Activated CD4-positive, alpha-beta T cell treated with anti-CD3 and anti-CD28 coated beads, Interleukin-10, Interleukin-2, amounts not matched to agents 100 ng/mL and 50 ng/mL, durations not matched to agents 16 hours and 8 hours (primary cell): ENCODE results near the gene HSCB.
"Not testable (repeated sequence)": the region's sequence is repeated elsewhere in the genome, so short reads cannot be mapped to it uniquely, and the experiment has no call there.

ENCODE experiments used
- DNase-seq: peaks from one replicate; pipeline ENCODE4 v3.0.0-alpha.2; 2020

HSCB gene

GRCh38 chr22:28741785-28742561, at the start of gene HSCB, which contains the start of gene CHEK2:
Gene HSCB, plus strand, starts transcription at chr22:28742039. Its CDS starts 57 bp downstream, at chr22:28742096.
Gene CHEK2, minus strand, starts transcription at chr22:28741820. Its CDS starts 7,099 bp downstream, at chr22:28734721.
- DNase-seq: peak; percentile 100

- DNase-seq: not testable (repeated sequence)
Observed at GRCh38 chr22:28693041-28693760, 48.6 kb upstream of the HSCB start.

- no peak for DNase-seq
Observed at GRCh38 chr22:28702891-28703290, 38.9 kb upstream of the HSCB start.

- DNase-seq: no peak
Observed at GRCh38 chr22:28703436-28703835, 38.4 kb upstream of the HSCB start.

GRCh38 chr22:28706845-28707244, 35.0 kb upstream of the HSCB start:
- no peak for DNase-seq

GRCh38 chr22:28710107-28710506, 31.7 kb upstream of the HSCB start:
- no peak for DNase-seq

GRCh38 chr22:28710576-28711191, 31.2 kb upstream of the HSCB start:
- DNase-seq: no peak

GRCh38 chr22:28711341-28711740, 30.5 kb upstream of the HSCB start:
- DNase-seq: no peak

- DNase-seq: no peak
Observed at GRCh38 chr22:28711820-28712777, 29.7 kb upstream of the HSCB start.

- peak; percentile 68 for DNase-seq
Observed at GRCh38 chr22:28714043-28714628, 27.7 kb upstream of the HSCB start.

- DNase-seq: no peak
Observed at GRCh38 chr22:28715611-28716010, 26.2 kb upstream of the HSCB start.

- no peak for DNase-seq
Observed at GRCh38 chr22:28716686-28717085, 25.2 kb upstream of the HSCB start.

GRCh38 chr22:28718044-28718443, 23.8 kb upstream of the HSCB start:
- DNase-seq: peak; percentile 21

- DNase-seq: no peak
Observed at GRCh38 chr22:28728002-28728401, 13.8 kb upstream of the HSCB start.

- DNase-seq: no peak
Observed at GRCh38 chr22:28728621-28729313, 13.1 kb upstream of the HSCB start.

- no peak for DNase-seq
Observed at GRCh38 chr22:28730179-28730578, 11.7 kb upstream of the HSCB start.

- no peak for DNase-seq
Observed at GRCh38 chr22:28734393-28734792, 7.4 kb upstream of the HSCB start.

GRCh38 chr22:28736301-28737155, 5.3 kb upstream of the HSCB start:
- no peak for DNase-seq

GRCh38 chr22:28737701-28738100, 4.1 kb upstream of the HSCB start:
- no peak for DNase-seq

- DNase-seq: not testable (repeated sequence)
Observed at GRCh38 chr22:28738876-28739275, 3.0 kb upstream of the HSCB start.
